A549 (cell line): ENCODE measurements around the gene TFPT. TPM values are rescaled to one million over a fixed set of nuclear protein-coding genes. Genes with fewer than 3 reads are reported as not detected.
A peak's percentile ranks its signal among the peaks of the same experiment; 100 is the strongest.

ENCODE experiments used
- ATAC-seq, 2 experiments: fragments of 200-7000 bp in 1 of 2; fragments of >200 bp in 1 of 2; cut with Nextera tagmentation in 1 of 2; cut with Tn5 transposase in 1 of 2; 3 replicates each; pipeline versions ENCODE4 v1.8.0 to v1.9.1; 2018 to 2020; ENCODE audit warnings: mild to moderate bottlenecking in 1 of 2, moderate library complexity in 1 of 2
- CTCF ChIA-PET: fragments of 300-600 bp; sonication (Branson Sonifier 250); formaldehyde crosslinking; extraction: SDS; loops from one replicate; lab custom pipeline; 2021; ENCODE audit warnings: antibody characterized with exemption, inconsistent platforms; lab: Yijun Ruan, JAX
- POLR2A ChIA-PET: fragments of 350-600 bp; formaldehyde crosslinking; extraction: SDS; loops from one replicate; lab custom pipeline; 2021; ENCODE audit warnings: antibody characterized with exemption, inconsistent platforms; lab: Yijun Ruan, JAX
- DNase-seq, 2 experiments: peaks; one replicate each; pipeline versions ENCODE4 v3.0.0 to v3.0.0-alpha.2; 2011 to 2016; ENCODE audit warnings: low read depth in 1 of 2, low spot score in 1 of 2
- FAIRE-seq: peaks from 2 replicates; lab custom pipeline; 2011; peaks lifted over from hg19 to GRCh38; lab: Jason Lieb, UNC
- H3K27ac ChIP-seq, 2 experiments: fragments of >200 bp; sonication (Bioruptor Twin); formaldehyde crosslinking; 3 replicates each; pipeline ENCODE4 v1.5.1; 2016 to 2017
- H3K4me1 ChIP-seq: fragments of >200 bp; sonication (Bioruptor Twin); formaldehyde crosslinking; 3 replicates; pipeline ENCODE4 v1.6.1; 2016
- H3K4me2 ChIP-seq: fragments of >200 bp; sonication (Bioruptor Twin); formaldehyde crosslinking; 3 replicates; pipeline ENCODE4 v1.6.1; 2016
- H3K4me3 ChIP-seq: fragments of >200 bp; sonication (Bioruptor Twin); formaldehyde crosslinking; 3 replicates; pipeline ENCODE4 v1.5.1; 2016
- H3K9me3 ChIP-seq: fragments of >200 bp; sonication (Bioruptor Twin); formaldehyde crosslinking; 3 replicates; pipeline ENCODE4 v1.6.1; 2016
- ATOH8 ChIP-seq: fragments of 250-450 bp; sonication (Bioruptor Pico); IDR thresholded peaks from 2 replicates; pipeline ENCODE4 v1.5.0; 2020; ENCODE audit warnings: low read depth, mild to moderate bottlenecking, moderate library complexity
- BCL3 ChIP-seq: fragments of >200 bp; sonication (Bioruptor Twin); formaldehyde crosslinking; IDR thresholded peaks from 3 replicates; pipeline ENCODE4 v1.6.1; 2016
- CBX8 ChIP-seq: fragments of 200-600 bp; sonication (generic); IDR thresholded peaks from 2 replicates; pipeline ENCODE4 v1.6.1; 2016
- CEBPB ChIP-seq, 2 experiments: fragments of >200 bp in 1 of 2; sonication (Bioruptor Twin) in 1 of 2; formaldehyde crosslinking in 1 of 2; IDR thresholded peaks; 2 replicates each; pipeline ENCODE4 v1.6.1; 2012 to 2016
- CHD2 ChIP-seq: fragments of 150-350 bp; IDR thresholded peaks from 2 replicates; pipeline ENCODE4 v1.6.1; 2014; ENCODE audit warnings: low read length; ENCODE audit not compliant: partially characterized antibody
- EP300 ChIP-seq, 2 experiments: fragments of >200 bp; sonication (Bioruptor Twin); formaldehyde crosslinking; IDR thresholded peaks; 2 replicates in 1 of 2; 3 replicates in 1 of 2; pipeline ENCODE4 v1.6.1; 2016 to 2017
- ESRRA ChIP-seq: fragments of 150-350 bp; IDR thresholded peaks from 2 replicates; pipeline ENCODE4 v1.6.1; 2014; ENCODE audit warnings: mild to moderate bottlenecking, low read length, borderline replicate concordance
- FOSB ChIP-seq: fragments of 250-450 bp; sonication (Bioruptor Pico); IDR thresholded peaks from 2 replicates; pipeline ENCODE4 v1.5.0; 2020; ENCODE audit warnings: mild to moderate bottlenecking, moderate library complexity
- FOSL2 ChIP-seq, 2 experiments: fragments of 450-650 bp in 1 of 2; fragments of >200 bp in 1 of 2; sonication (Bioruptor Twin) in 1 of 2; formaldehyde crosslinking; IDR thresholded peaks; 2 replicates each; pipeline versions ENCODE4 v1.5.0 to v1.6.1; 2016 to 2020; ENCODE audit warnings: mild to moderate bottlenecking in 1 of 2, moderate library complexity in 1 of 2
- FOXS1 ChIP-seq: fragments of 250-450 bp; sonication (Bioruptor Pico); IDR thresholded peaks from 2 replicates; pipeline ENCODE4 v1.5.0; 2020; ENCODE audit warnings: mild to moderate bottlenecking, moderate library complexity
- HDAC2 ChIP-seq: fragments of 200-600 bp; sonication (generic); IDR thresholded peaks from 2 replicates; pipeline ENCODE4 v1.6.1; 2016
- HMGXB4 ChIP-seq: fragments of 250-450 bp; sonication (Bioruptor Pico); IDR thresholded peaks from 2 replicates; pipeline ENCODE4 v1.5.0; 2021; ENCODE audit warnings: mild to moderate bottlenecking, moderate library complexity, borderline replicate concordance
- HOXA7 ChIP-seq: fragments of 250-450 bp; sonication (Bioruptor Pico); IDR thresholded peaks from 2 replicates; pipeline ENCODE4 v1.5.0; 2020; ENCODE audit warnings: mild to moderate bottlenecking, moderate library complexity
- JUN ChIP-seq, 2 experiments: fragments of >200 bp; sonication (Bioruptor Twin); formaldehyde crosslinking; IDR thresholded peaks; 2 replicates in 1 of 2; 3 replicates in 1 of 2; pipeline ENCODE4 v1.6.1; 2016 to 2017
- JUNB ChIP-seq: fragments of >200 bp; sonication (Bioruptor Twin); formaldehyde crosslinking; IDR thresholded peaks from 2 replicates; pipeline ENCODE4 v1.6.1; 2016
- MAFK ChIP-seq: fragments of 450-650 bp; IDR thresholded peaks from 2 replicates; pipeline ENCODE4 v1.6.1; 2014; ENCODE audit not compliant: partially characterized antibody
- NPAS2 ChIP-seq: fragments of 250-450 bp; sonication (Bioruptor Pico); IDR thresholded peaks from 2 replicates; pipeline ENCODE4 v1.8.0; 2022; ENCODE audit warnings: mild to moderate bottlenecking, moderate library complexity, borderline replicate concordance
- POLR2AphosphoS2 ChIP-seq: conservative IDR thresholded peaks from 2 replicates; pipeline ENCODE4 v1.6.1; 2012; ENCODE audit warnings: low read length, improper control_type of control experiment, inconsistent platforms
- RAD21 ChIP-seq, 2 experiments: fragments of >200 bp in 1 of 2; sonication (Bioruptor Twin) in 1 of 2; formaldehyde crosslinking in 1 of 2; IDR thresholded peaks in 1 of 2; conservative IDR thresholded peaks in 1 of 2; 2 replicates in 1 of 2; 3 replicates in 1 of 2; pipeline ENCODE4 v1.6.1; 2012 to 2018; ENCODE audit warnings: inconsistent platforms in 1 of 2
- RARB ChIP-seq: fragments of 250-450 bp; sonication (Bioruptor Pico); IDR thresholded peaks from 2 replicates; pipeline ENCODE4 v1.8.0; 2021; ENCODE audit warnings: mild to moderate bottlenecking, moderate library complexity
- RNF2 ChIP-seq: fragments of 200-600 bp; sonication (generic); IDR thresholded peaks from 2 replicates; pipeline ENCODE4 v1.6.1; 2016; ENCODE audit warnings: low read depth, mild to moderate bottlenecking, antibody characterized with exemption, moderate library complexity, borderline replicate concordance
- SREBF2 ChIP-seq: fragments of 450-650 bp; IDR thresholded peaks from 2 replicates; pipeline ENCODE4 v1.6.1; 2014; ENCODE audit warnings: mild to moderate bottlenecking, moderate library complexity
- TP53 ChIP-seq: fragments of 250-450 bp; sonication (Bioruptor Pico); IDR thresholded peaks from 2 replicates; pipeline ENCODE4 v1.5.0; 2021; ENCODE audit warnings: mild to moderate bottlenecking, moderate library complexity
- ZC3H11A ChIP-seq: fragments of 450-650 bp; IDR thresholded peaks from 2 replicates; pipeline ENCODE4 v1.6.1; 2014; ENCODE audit warnings: antibody characterized with exemption, mild to moderate bottlenecking
- WGBS: methylation state at CpG from one replicate; pipeline ENCODE4 v1.1.6; 2017; ENCODE audit errors: missing lambda C conversion rate; 5-methylcytosine and 5-hydroxymethylcytosine counted together
- polyA plus RNA-seq, 4 experiments: library from polyadenylated mRNA; depleted of rRNA in 3 of 4; stranded (reverse); fragments of >200 nt; fragmentation: RNase III in 1 of 4; extraction: RNeasy Plus Mini Kit Qiagen cat#74134 plus additional on column Dnase treatment in 1 of 4; gene quantifications; 2 replicates in 3 of 4; 3 replicates in 1 of 4; pipeline ENCODE4 v1.2.3, GENCODE V29; 2011 to 2017
- TF ChIP-seq, protein P1 (sequence below): IDR thresholded peaks from 2 replicates; pipeline ENCODE4 v1.6.1; 2012; ENCODE audit warnings: low read depth, borderline replicate concordance
- TF ChIP-seq, protein P2 (sequence below): fragments of 450-650 bp; IDR thresholded peaks from 2 replicates; pipeline ENCODE4 v1.6.1; 2014; ENCODE audit warnings: antibody characterized with exemption
- TF ChIP-seq, protein P3 (sequence below): IDR thresholded peaks from 2 replicates; pipeline ENCODE4 v1.6.1; 2012

TFPT gene
- polyA plus RNA-seq, 2 of the 4 experiments (the other 2 are of a cell fraction), result 16.1 to 26.1 TPM

GRCh38 chr19:54138489-54139256 lies 23.2 kb upstream of the TFPT start:
- ChIA-PET POLR2A (interaction anchor here (2.1 to 3.4 kb wide), 3 partner anchors 20 to 51 kb away, joined by 33 to 51 read pairs (median 37); partner anchors contain the start of genes LENG1, MBOAT7, PRPF31 and TFPT), CTCF (interaction anchor here (0.9 to 2.8 kb wide), 7 partner anchors 12 to 128 kb away, joined by 3 to 9 read pairs (median 3); no protein-coding TSS in a partner anchor)
- TF ChIP-seq FOSL2 (IDR thresholded peaks at IDR 0.05), result no peak
- TF ChIP-seq FOSL2 (CRISPR knock-in tag; IDR thresholded peaks at IDR 0.05), result no peak
- TF ChIP-seq FOXS1 (CRISPR knock-in tag), result no peak
- no peak for TF ChIP-seq NPAS2
- no peak for TF ChIP-seq ATOH8 (CRISPR knock-in tag)
- no peak for TF ChIP-seq SREBF2
- TF ChIP-seq BCL3, result no peak
- Histone ChIP-seq H3K9me3 (no peaks in the 10 kb centered on the region), H3K4me1 (peaks cover 15% of the 10 kb centered on the region; the same call in 2 of the 3 replicates), H3K4me2 (peak overlapping the region; percentile 86), H3K27ac (peak overlapping the region; percentile 94 to 95), H3K4me3 (peak overlapping the region; percentile 84)
- no peak for FAIRE-seq
- 51% methylated on average over 27 of the region's 31 CpGs for WGBS
- ATAC-seq, result no peak
- no peak for DNase-seq

- H3K4me3 ChIP-seq, result peak within 1 kb of the TSS; percentile 84
- DNase-seq, result no peak
- no peak for FAIRE-seq
- TF ChIP-seq ESRRA (no peak), EP300 (IDR thresholded peaks at IDR 0.05) (no peak), POLR2AphosphoS2 (no peak), HMGXB4 (CRISPR knock-in tag) (no peak), BCL3 (peak; percentile 73; the same call in 1 of the 3 replicates), MAFK (no peak), ZC3H11A (no peak), HDAC2 (no peak), JUN (IDR thresholded peaks at IDR 0.05) (peak; percentile 74 to 89; a peak in 3 of 5 replicates), RAD21 (conservative IDR thresholded peaks at IDR 0.05 in 1 of 2, IDR thresholded peaks at IDR 0.05 in 1 of 2) (no peak), RNF2 (no peak), RARB (CRISPR knock-in tag) (no peak), JUNB (no peak), FOSB (CRISPR knock-in tag) (no peak), CBX8 (no peak), FOSL2 (IDR thresholded peaks at IDR 0.05) (no peak), FOSL2 (CRISPR knock-in tag; IDR thresholded peaks at IDR 0.05) (no peak), HOXA7 (CRISPR knock-in tag) (no peak), TP53 (CRISPR knock-in tag) (no peak), CEBPB (IDR thresholded peaks at IDR 0.05) (no peak), SREBF2 (no peak), CHD2 (peak; percentile 7)
- TF ChIP-seq, protein P1, sequence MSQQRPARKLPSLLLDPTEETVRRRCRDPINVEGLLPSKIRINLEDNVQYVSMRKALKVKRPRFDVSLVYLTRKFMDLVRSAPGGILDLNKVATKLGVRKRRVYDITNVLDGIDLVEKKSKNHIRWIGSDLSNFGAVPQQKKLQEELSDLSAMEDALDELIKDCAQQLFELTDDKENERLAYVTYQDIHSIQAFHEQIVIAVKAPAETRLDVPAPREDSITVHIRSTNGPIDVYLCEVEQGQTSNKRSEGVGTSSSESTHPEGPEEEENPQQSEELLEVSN, result peak; percentile 83
- TF ChIP-seq, protein P2, sequence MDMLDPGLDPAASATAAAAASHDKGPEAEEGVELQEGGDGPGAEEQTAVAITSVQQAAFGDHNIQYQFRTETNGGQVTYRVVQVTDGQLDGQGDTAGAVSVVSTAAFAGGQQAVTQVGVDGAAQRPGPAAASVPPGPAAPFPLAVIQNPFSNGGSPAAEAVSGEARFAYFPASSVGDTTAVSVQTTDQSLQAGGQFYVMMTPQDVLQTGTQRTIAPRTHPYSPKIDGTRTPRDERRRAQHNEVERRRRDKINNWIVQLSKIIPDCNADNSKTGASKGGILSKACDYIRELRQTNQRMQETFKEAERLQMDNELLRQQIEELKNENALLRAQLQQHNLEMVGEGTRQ, result no peak
- TF ChIP-seq, protein P3, sequence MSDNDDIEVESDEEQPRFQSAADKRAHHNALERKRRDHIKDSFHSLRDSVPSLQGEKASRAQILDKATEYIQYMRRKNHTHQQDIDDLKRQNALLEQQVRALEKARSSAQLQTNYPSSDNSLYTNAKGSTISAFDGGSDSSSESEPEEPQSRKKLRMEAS, result peak; percentile 51
Observed at GRCh38 chr19:54137699-54138488, 22.4 kb upstream of the TFPT start, which contains the start of gene CNOT3. Gene CNOT3 (plus strand): TSS chr19:54137762. CDS start chr19:54142979, 5,217 bp downstream.

More at GRCh38 chr19:54137699-54138488, 22.4 kb upstream of the TFPT start, which contains the start of gene CNOT3:
- CTCF ChIA-PET, result interaction anchor here (1.0 to 2.8 kb wide), 9 partner anchors 11 to 114 kb away, joined by 3 to 9 read pairs (median 4); no protein-coding TSS in a partner anchor
- no peak for ATAC-seq
- peak within 1 kb of the TSS; percentile 94 for H3K4me2 ChIP-seq
- H3K4me1 ChIP-seq, result peaks cover 15% of the 10 kb centered on the region; the same call in 2 of the 3 replicates
- POLR2A ChIA-PET, result interaction anchor here (0.6 to 3.4 kb wide), 24 partner anchors 9 to 311 kb away, joined by 3 to 51 read pairs (median 8); partner anchors contain the start of genes LENG1, LENG8, MBOAT7 and MYADM
- no peaks in the 10 kb centered on the region for H3K9me3 ChIP-seq
- 0% methylated on average over 8 of the region's 103 CpGs for WGBS
- H3K27ac ChIP-seq, result peak within 1 kb of the TSS; percentile 94 to 95
